Left kidney (tissue), 1 donor: ENCODE results near the gene TM4SF1. TPM values are rescaled to one million over a fixed set of nuclear protein-coding genes. Genes with fewer than 3 reads are reported as not detected.

ENCODE experiments used
- polyA plus RNA-seq: library from polyadenylated mRNA; unstranded; fragments of 120-200 nt; gene quantifications from one replicate; pipeline ENCODE4 v1.2.1, GENCODE V29; 2013; ENCODE audit not compliant: insufficient read length

TM4SF1 gene
- polyA plus RNA-seq, 1 donor: 55.5 TPM

Other genes with a start within 250 kb of the TM4SF1 start
- gene HPS3, start 248.0 kb downstream of the TM4SF1 start, polyA plus RNA-seq: 39.6 TPM
- gene CP, start 155.8 kb downstream of the TM4SF1 start, polyA plus RNA-seq: 0.70 TPM
- 29.8 TPM for gene TM4SF18, start 44.0 kb downstream of the TM4SF1 start, polyA plus RNA-seq
- 1.9 TPM for gene TM4SF4, start 97.0 kb upstream of the TM4SF1 start, polyA plus RNA-seq